BJ (cell line): ENCODE data around the gene PXDN. TPM values are rescaled to one million over a fixed set of nuclear protein-coding genes. Genes with fewer than 3 reads are reported as not detected.

Experiments used
- CTCF ChIA-PET: fragments of 350-600 bp; formaldehyde crosslinking; extraction: SDS; loops from one replicate; lab custom pipeline; 2021; ENCODE audit warnings: antibody characterized with exemption, inconsistent platforms; lab: Yijun Ruan, JAX
- POLR2A ChIA-PET: fragments of 300-600 bp; sonication (Branson Sonifier 250); formaldehyde crosslinking; extraction: SDS; loops from one replicate; lab custom pipeline; 2021; ENCODE audit warnings: antibody characterized with exemption; lab: Charles Lee
- DNase-seq: peaks from one replicate; pipeline ENCODE4 v3.0.0-alpha.2; 2011; ENCODE audit warnings: low read depth
- H3K27me3 ChIP-seq: 2 replicates; pipeline ENCODE4 v1.6.0; 2011; ENCODE audit warnings: low read length; ENCODE audit not compliant: control insufficient read depth, insufficient read depth
- H3K36me3 ChIP-seq: 2 replicates; pipeline ENCODE4 v1.5.1; 2011; ENCODE audit warnings: low read length; ENCODE audit not compliant: control insufficient read depth, insufficient read depth
- H3K4me3 ChIP-seq: 2 replicates; pipeline ENCODE4 v1.5.1; 2011; ENCODE audit warnings: low read depth, mild to moderate bottlenecking, control low read depth, low read length
- CTCF ChIP-seq: IDR thresholded peaks from 2 replicates; pipeline ENCODE4 v1.5.1; 2011; ENCODE audit warnings: low read depth, mild to moderate bottlenecking, control low read depth, inconsistent platforms, low read length, moderate library complexity; ENCODE audit not compliant: insufficient read depth
- polyA plus RNA-seq: library from polyadenylated mRNA; depleted of rRNA; stranded (reverse); fragments of >200 nt; gene quantifications from 2 replicates; pipeline ENCODE4 v1.2.3, GENCODE V29; 2011

The PXDN gene
- polyA plus RNA-seq, 1 experiment: 212 TPM

- ChIA-PET POLR2A (no interaction called here), CTCF (no interaction called here)
- H3K36me3 ChIP-seq: no peaks in the 10 kb centered on the region
- DNase-seq: no peak
- H3K27me3 ChIP-seq: peaks cover 19% of the 10 kb centered on the region
- TF ChIP-seq CTCF: no peak
- no peak overlapping the region for H3K4me3 ChIP-seq
Measured at GRCh38 chr2:1618191-1618961, 125.9 kb downstream of the PXDN start.

- no peak for DNase-seq
- no peaks in the 10 kb centered on the region for H3K36me3 ChIP-seq
- ChIA-PET CTCF (no interaction called here), POLR2A (no interaction called here)
- TF ChIP-seq CTCF: no peak
- peaks cover 17% of the 10 kb centered on the region for H3K27me3 ChIP-seq
- no peak overlapping the region for H3K4me3 ChIP-seq
Measured at GRCh38 chr2:1617425-1618021, 126.8 kb downstream of the PXDN start.

GRCh38 chr2:1614564-1614963 lies 129.8 kb downstream of the PXDN start:
- POLR2A ChIA-PET: no interaction called here
- no peak for TF ChIP-seq CTCF
- H3K27me3 ChIP-seq: peaks cover 15% of the 10 kb centered on the region
- CTCF ChIA-PET: interaction anchor here (1.3 kb wide), 1 partner anchor 11 kb away, joined by 4 read pairs; no protein-coding TSS in a partner anchor
- no peak overlapping the region for H3K4me3 ChIP-seq
- no peaks in the 10 kb centered on the region for H3K36me3 ChIP-seq
- no peak for DNase-seq

- TF ChIP-seq CTCF: no peak
- CTCF ChIA-PET: no interaction called here
Measured at GRCh38 chr2:1613731-1614354, 130.5 kb downstream of the PXDN start.

GRCh38 chr2:1613078-1613445 lies 131.3 kb downstream of the PXDN start:
- CTCF ChIA-PET: no interaction called here
- Histone ChIP-seq H3K4me3 (no peak overlapping the region), H3K27me3 (peaks cover 12% of the 10 kb centered on the region), H3K36me3 (no peaks in the 10 kb centered on the region)
- TF ChIP-seq CTCF: no peak
- DNase-seq: no peak
- POLR2A ChIA-PET: no interaction called here

More at GRCh38 chr2:1613731-1614354, 130.5 kb downstream of the PXDN start:
- DNase-seq: no peak
- POLR2A ChIA-PET: no interaction called here
- Histone ChIP-seq H3K27me3 (peaks cover 15% of the 10 kb centered on the region), H3K4me3 (no peak overlapping the region), H3K36me3 (no peaks in the 10 kb centered on the region)
